Common myeloid progenitor, CD34-positive (primary cell): ENCODE results near the gene TMEM163.
A peak's percentile ranks its signal among the peaks of the same experiment; 100 is the strongest.

Source experiments
- CTCF ChIA-PET: fragments of 350-600 bp; sonication (Branson Sonifier 250); formaldehyde crosslinking; loops from one replicate; lab custom pipeline; 2021; ENCODE audit warnings: antibody characterized with exemption; lab: Charles Lee
- POLR2A ChIA-PET: fragments of 350-600 bp; sonication (Branson Sonifier 250); formaldehyde crosslinking; loops from one replicate; lab custom pipeline; 2021; ENCODE audit warnings: antibody characterized with exemption; lab: Charles Lee
- DNase-seq, 3 donors: peaks; one replicate each; pipeline versions ENCODE4 v3.0.0 to v3.0.0-alpha.2; 2013
- H3K27ac ChIP-seq, 2 experiments: 1 replicate in 1 of 2; 2 replicates in 1 of 2; pipeline ENCODE4 v1.7.0; 2013; ENCODE audit warnings: inconsistent platforms in 2 of 2, low read length in 2 of 2, mild to moderate bottlenecking in 2 of 2, low read depth in 1 of 2, moderate library complexity in 1 of 2; ENCODE audit not compliant: severe bottlenecking in 2 of 2, insufficient read depth in 1 of 2, poor library complexity in 1 of 2
- H3K27me3 ChIP-seq, 5 experiments: replicated peaks in 2 of 5; 1 replicate in 3 of 5; 2 replicates in 2 of 5; pipeline versions ENCODE4 v1.6.1 to v1.7.0; 2013; ENCODE audit warnings: low read length in 4 of 5, mild to moderate bottlenecking in 2 of 5, moderate library complexity in 2 of 5, inconsistent platforms in 1 of 5; ENCODE audit not compliant: insufficient read depth in 5 of 5, control insufficient read depth in 4 of 5
- H3K36me3 ChIP-seq, 4 experiments: 1 replicate in 2 of 4; 2 replicates in 2 of 4; pipeline versions ENCODE4 v1.6.1 to v1.7.0; 2013; ENCODE audit warnings: low read length in 3 of 4, control low read depth in 1 of 4, mild to moderate bottlenecking in 1 of 4; ENCODE audit not compliant: control insufficient read depth in 4 of 4, insufficient read depth in 4 of 4
- H3K4me1 ChIP-seq, 4 experiments: 1 replicate in 3 of 4; 2 replicates in 1 of 4; pipeline versions ENCODE4 v1.6.1 to v1.7.1; 2013; ENCODE audit warnings: low read length in 3 of 4, mild to moderate bottlenecking in 3 of 4, control low read depth in 1 of 4, inconsistent platforms in 1 of 4, moderate library complexity in 1 of 4; ENCODE audit not compliant: control insufficient read depth in 4 of 4, insufficient read depth in 4 of 4; ENCODE audit errors: control extremely low read depth in 1 of 4
- H3K4me3 ChIP-seq, 7 experiments: 1 replicate in 4 of 7; 2 replicates in 3 of 7; pipeline versions ENCODE4 v1.5.1 to v1.7.0; 2013; ENCODE audit warnings: mild to moderate bottlenecking in 7 of 7, low read length in 6 of 7, moderate library complexity in 6 of 7, inconsistent platforms in 2 of 7, low read depth in 2 of 7, control low read depth in 1 of 7; ENCODE audit not compliant: insufficient read depth in 4 of 7, control insufficient read depth in 1 of 7; ENCODE audit errors: extremely low read depth in 1 of 7
- H3K9me3 ChIP-seq, 5 experiments: 1 replicate in 4 of 5; 2 replicates in 1 of 5; pipeline versions ENCODE4 v1.6.1 to v1.7.1; 2013; ENCODE audit warnings: low read length in 4 of 5, mild to moderate bottlenecking in 2 of 5, inconsistent platforms in 1 of 5, low read depth in 1 of 5, moderate library complexity in 1 of 5; ENCODE audit not compliant: control insufficient read depth in 4 of 5, insufficient read depth in 2 of 5; ENCODE audit errors: control extremely low read depth in 1 of 5
- WGBS: methylation state at CpG from one replicate; pipeline ENCODE4 v1.1.5; 2013; ENCODE audit not compliant: insufficient coverage; 5-methylcytosine and 5-hydroxymethylcytosine counted together

TMEM163 gene

GRCh38 chr2:134493797-134494196 is 225.0 kb downstream of the TMEM163 start:
- WGBS: 100% methylated on average over 1 of the region's 4 CpGs
- DNase-seq: no peak
- H3K36me3 ChIP-seq: no peaks in the 10 kb centered on the region
- ChIA-PET CTCF (no interaction called here), POLR2A (no interaction called here)
- no peak overlapping the region for H3K27ac ChIP-seq
- no peaks in the 10 kb centered on the region for H3K27me3 ChIP-seq
- H3K4me1 ChIP-seq: no peaks in the 10 kb centered on the region
- H3K4me3 ChIP-seq: no peak overlapping the region
- H3K9me3 ChIP-seq: no peaks in the 10 kb centered on the region

- 94% methylated on average over 6 of the region's 9 CpGs for WGBS
- ChIA-PET POLR2A (no interaction called here), CTCF (interaction anchor here (1.0 to 2.0 kb wide), 3 partner anchors 15 to 41 kb away, joined by 3 to 4 read pairs (median 3); no protein-coding TSS in a partner anchor)
- Histone ChIP-seq H3K27ac (no peak overlapping the region), H3K4me1 (no peaks in the 10 kb centered on the region), H3K36me3 (no peaks in the 10 kb centered on the region), H3K27me3 (no peaks in the 10 kb centered on the region), H3K4me3 (no peak overlapping the region), H3K9me3 (no peaks in the 10 kb centered on the region)
- peak in 2 of 3 donors; percentile 2 to 15 for DNase-seq
Measured at GRCh38 chr2:134491771-134492441, 226.9 kb downstream of the TMEM163 start.

GRCh38 chr2:134491022-134491421 is 227.8 kb downstream of the TMEM163 start:
- no peaks in the 10 kb centered on the region for H3K36me3 ChIP-seq
- no peak overlapping the region for H3K4me3 ChIP-seq
- H3K27me3 ChIP-seq: no peaks in the 10 kb centered on the region
- CTCF ChIA-PET: interaction anchor here (1.0 to 2.0 kb wide), 5 partner anchors 11 to 40 kb away, joined by 3 to 4 read pairs (median 3); no protein-coding TSS in a partner anchor
- no peak for DNase-seq
- no peak overlapping the region for H3K27ac ChIP-seq
- no peaks in the 10 kb centered on the region for H3K9me3 ChIP-seq
- 100% methylated on average over 2 of the region's 4 CpGs for WGBS
- no peaks in the 10 kb centered on the region for H3K4me1 ChIP-seq
- POLR2A ChIA-PET: no interaction called here

- no CpG with 5 or more reads among the region's 4 CpGs for WGBS
- Histone ChIP-seq H3K9me3 (peaks cover 0 to 3% (median 0%) of the 10 kb centered on the region in 5 experiments), H3K27me3 (no peaks in the 10 kb centered on the region), H3K4me1 (no peaks in the 10 kb centered on the region), H3K4me3 (no peak overlapping the region), H3K36me3 (peaks cover 0 to 2% (median 0%) of the 10 kb centered on the region in 4 experiments), H3K27ac (no peak overlapping the region)
- CTCF ChIA-PET: interaction anchor here (1.0 to 2.0 kb wide), 5 partner anchors 11 to 40 kb away, joined by 3 to 4 read pairs (median 3); no protein-coding TSS in a partner anchor
- POLR2A ChIA-PET: no interaction called here
- no peak for DNase-seq
Measured at GRCh38 chr2:134490559-134490958, 228.2 kb downstream of the TMEM163 start.

GRCh38 chr2:134489732-134490384 is 228.9 kb downstream of the TMEM163 start:
- Histone ChIP-seq H3K27ac (no peak overlapping the region), H3K36me3 (peaks cover 0 to 2% (median 0%) of the 10 kb centered on the region in 4 experiments), H3K4me1 (no peaks in the 10 kb centered on the region), H3K27me3 (no peaks in the 10 kb centered on the region), H3K9me3 (peaks cover 0 to 3% (median 0%) of the 10 kb centered on the region in 5 experiments), H3K4me3 (no peak overlapping the region)
- no peak for DNase-seq
- 97% methylated on average over 9 of the region's 11 CpGs for WGBS
- CTCF ChIA-PET: interaction anchor here (1.5 to 2.0 kb wide), 2 partner anchors 23 to 39 kb away, joined by 3 to 4 read pairs; no protein-coding TSS in a partner anchor
- POLR2A ChIA-PET: no interaction called here

GRCh38 chr2:134482766-134483340 is 235.9 kb downstream of the TMEM163 start:
- POLR2A ChIA-PET: no interaction called here
- Histone ChIP-seq H3K4me3 (no peak overlapping the region), H3K9me3 (peaks cover 0 to 3% (median 0%) of the 10 kb centered on the region in 5 experiments), H3K27me3 (no peaks in the 10 kb centered on the region), H3K27ac (no peak overlapping the region), H3K36me3 (peaks cover 0 to 2% (median 0%) of the 10 kb centered on the region in 4 experiments), H3K4me1 (no peaks in the 10 kb centered on the region)
- CTCF ChIA-PET: interaction anchor here (1.8 kb wide), 1 partner anchor 14 kb away, joined by 3 read pairs; no protein-coding TSS in a partner anchor
- DNase-seq: no peak
- 95% methylated on average over 15 of the region's 15 CpGs for WGBS
